GM06990 (cell line): Measurements from ENCODE around the gene RASD1.

ENCODE experiments used
- DNase-seq: peaks from one replicate; pipeline ENCODE4 v3.0.0-alpha.2; 2011; ENCODE audit not compliant: insufficient read length; ENCODE audit errors: extremely low read depth
- H3K27me3 ChIP-seq: replicated peaks from 2 replicates; pipeline ENCODE4 v1.6.0; 2011; ENCODE audit warnings: low read length; ENCODE audit not compliant: control insufficient read depth, insufficient read depth
- H3K36me3 ChIP-seq: 2 replicates; pipeline ENCODE4 v1.5.1; 2011; ENCODE audit warnings: low read length; ENCODE audit not compliant: control insufficient read depth, insufficient read depth
- H3K4me3 ChIP-seq: replicated peaks from 2 replicates; pipeline ENCODE4 v1.5.1; 2011; ENCODE audit warnings: low read depth, mild to moderate bottlenecking, control low read depth, low read length
- TF ChIP-seq, protein P1 (sequence below): IDR thresholded peaks from 2 replicates; pipeline ENCODE4 v1.5.1; 2011; ENCODE audit warnings: low read length, control low read depth, mild to moderate bottlenecking, inconsistent platforms; ENCODE audit not compliant: insufficient read depth, poor library complexity, severe bottlenecking

The RASD1 gene

GRCh38 chr17:17503566-17504130 is 7.5 kb upstream of the RASD1 start:
- Histone ChIP-seq H3K27me3 (no peaks in the 10 kb centered on the region; the same call in 1 of the 2 replicates), H3K4me3 (no peak overlapping the region), H3K36me3 (no peaks in the 10 kb centered on the region)
- no peak for DNase-seq
- TF ChIP-seq, protein P1, sequence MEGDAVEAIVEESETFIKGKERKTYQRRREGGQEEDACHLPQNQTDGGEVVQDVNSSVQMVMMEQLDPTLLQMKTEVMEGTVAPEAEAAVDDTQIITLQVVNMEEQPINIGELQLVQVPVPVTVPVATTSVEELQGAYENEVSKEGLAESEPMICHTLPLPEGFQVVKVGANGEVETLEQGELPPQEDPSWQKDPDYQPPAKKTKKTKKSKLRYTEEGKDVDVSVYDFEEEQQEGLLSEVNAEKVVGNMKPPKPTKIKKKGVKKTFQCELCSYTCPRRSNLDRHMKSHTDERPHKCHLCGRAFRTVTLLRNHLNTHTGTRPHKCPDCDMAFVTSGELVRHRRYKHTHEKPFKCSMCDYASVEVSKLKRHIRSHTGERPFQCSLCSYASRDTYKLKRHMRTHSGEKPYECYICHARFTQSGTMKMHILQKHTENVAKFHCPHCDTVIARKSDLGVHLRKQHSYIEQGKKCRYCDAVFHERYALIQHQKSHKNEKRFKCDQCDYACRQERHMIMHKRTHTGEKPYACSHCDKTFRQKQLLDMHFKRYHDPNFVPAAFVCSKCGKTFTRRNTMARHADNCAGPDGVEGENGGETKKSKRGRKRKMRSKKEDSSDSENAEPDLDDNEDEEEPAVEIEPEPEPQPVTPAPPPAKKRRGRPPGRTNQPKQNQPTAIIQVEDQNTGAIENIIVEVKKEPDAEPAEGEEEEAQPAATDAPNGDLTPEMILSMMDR: no peak

DNA sequence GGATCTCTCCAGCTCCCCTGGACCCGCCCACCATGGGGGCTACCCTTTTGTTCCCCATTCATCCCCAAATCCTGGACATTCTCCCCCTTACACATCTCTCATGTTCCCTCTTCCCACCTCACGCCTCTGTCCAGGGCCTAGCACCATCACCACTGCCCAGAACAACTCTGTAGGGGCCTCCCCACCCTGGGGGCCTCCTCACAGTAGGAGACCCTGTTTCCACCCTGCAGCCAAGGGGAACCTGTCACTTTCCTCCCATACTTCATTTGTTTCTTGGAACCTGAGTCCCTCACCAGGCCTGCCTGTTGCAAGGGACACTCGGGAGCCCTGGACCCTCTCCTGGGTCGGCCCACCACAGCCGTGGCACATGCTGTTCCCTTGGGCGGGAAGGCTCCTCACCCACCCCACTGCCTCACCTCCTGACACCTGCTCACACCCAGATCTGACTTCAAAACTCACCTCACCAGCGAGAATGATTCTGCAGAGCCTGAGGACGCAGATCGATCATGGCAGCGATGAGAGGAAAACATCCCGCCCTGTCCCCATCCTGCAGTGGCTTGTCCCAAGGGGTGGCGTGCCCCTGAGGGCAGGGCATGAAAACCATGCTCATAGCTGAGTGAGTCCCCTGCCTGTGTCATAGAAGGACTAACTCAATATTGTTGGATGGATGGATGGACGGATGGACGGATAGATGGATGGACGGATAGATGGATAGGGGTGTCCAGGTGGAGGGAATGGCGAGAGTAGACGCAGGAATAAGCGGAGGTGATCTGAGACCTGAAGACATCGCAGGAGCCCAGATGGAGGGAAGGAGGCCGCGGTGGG is 6.8 kb upstream of the RASD1 start:
- TF ChIP-seq, protein P1: no peak
- Histone ChIP-seq H3K27me3 (no peaks in the 10 kb centered on the region; the same call in 1 of the 2 replicates), H3K4me3 (no peak overlapping the region), H3K36me3 (no peaks in the 10 kb centered on the region)
- DNase-seq: no peak

GRCh38 chr17:17500999-17501605 is 4.9 kb upstream of the RASD1 start:
- H3K36me3 ChIP-seq: no peaks in the 10 kb centered on the region
- no peak overlapping the region for H3K4me3 ChIP-seq
- TF ChIP-seq, protein P1: no peak
- no peak for DNase-seq
- H3K27me3 ChIP-seq: no peaks in the 10 kb centered on the region; the same call in none of the 2 replicates

DNA sequence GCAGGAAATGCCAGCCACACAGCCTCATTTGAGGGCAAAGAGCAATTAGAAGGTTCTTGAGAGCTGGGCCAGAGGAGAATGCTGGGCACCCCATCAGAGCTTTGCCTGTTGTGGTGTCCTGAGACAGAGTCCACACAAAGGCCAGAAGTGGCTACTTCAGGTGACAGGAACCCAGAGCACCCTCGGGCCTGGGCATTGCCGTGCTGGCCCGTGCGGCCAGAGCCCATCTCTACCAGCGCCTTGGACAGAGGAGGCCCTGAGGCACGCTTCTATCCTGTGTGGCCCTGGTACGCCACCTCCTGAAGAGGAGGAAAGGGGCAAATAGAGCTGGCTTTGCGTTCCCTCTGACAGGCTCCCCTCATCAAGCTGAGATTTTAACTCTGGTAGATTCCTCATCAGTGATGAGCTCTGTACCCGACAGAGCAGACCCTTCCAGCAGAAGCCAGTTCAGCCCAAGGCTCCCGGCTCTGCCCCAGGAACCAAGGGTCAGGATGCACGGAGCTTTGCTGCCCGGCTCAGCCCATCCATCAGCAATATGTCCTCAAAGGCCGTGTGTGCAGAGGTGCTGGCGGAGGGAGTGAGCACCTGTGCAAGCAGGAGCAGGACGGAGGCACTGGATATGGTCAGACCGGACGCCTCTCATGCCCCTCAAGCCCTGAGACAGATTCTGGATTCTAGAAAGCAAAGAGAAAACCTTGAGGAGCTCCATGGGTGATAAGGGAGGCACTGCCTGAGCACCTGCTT is 3.4 kb upstream of the RASD1 start:
- no peaks in the 10 kb centered on the region; the same call in none of the 2 replicates for H3K27me3 ChIP-seq
- H3K36me3 ChIP-seq: no peaks in the 10 kb centered on the region
- TF ChIP-seq, protein P1: no peak
- DNase-seq: no peak
- H3K4me3 ChIP-seq: no peak overlapping the region

DNA sequence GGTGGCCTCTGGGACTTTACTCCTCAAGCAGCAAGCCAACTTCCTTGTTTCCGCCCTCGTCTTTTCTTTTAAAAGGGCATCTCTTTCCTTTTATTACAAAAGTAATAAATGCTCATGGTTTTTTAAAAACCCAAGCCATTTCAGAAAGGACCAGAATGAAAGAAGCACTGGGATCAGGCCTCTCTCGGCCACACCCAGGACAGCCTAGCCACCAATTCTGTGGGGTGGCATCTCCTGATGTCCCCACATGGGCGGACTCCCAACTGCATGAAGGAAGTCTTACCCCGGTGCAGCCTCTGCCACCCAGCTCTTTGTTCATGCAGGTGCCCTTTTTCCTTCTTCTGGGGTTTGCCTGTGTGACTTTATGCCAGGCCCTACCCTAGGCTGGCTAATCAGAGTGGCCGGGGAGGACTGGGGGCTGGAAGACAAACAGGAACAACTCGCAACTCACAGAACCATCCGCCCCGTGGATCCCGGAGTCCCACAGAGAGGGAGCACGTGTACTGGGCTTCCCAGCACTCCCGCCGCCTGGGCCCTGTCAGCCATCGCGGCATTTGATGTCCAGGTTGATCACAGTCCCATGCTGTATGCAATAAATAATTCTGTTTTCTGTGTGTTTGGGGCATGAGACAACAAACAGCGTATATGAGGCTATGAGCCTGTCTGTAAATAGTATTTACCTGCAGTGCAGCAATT is 2.6 kb upstream of the RASD1 start:
- H3K27me3 ChIP-seq: no peaks in the 10 kb centered on the region; the same call in none of the 2 replicates
- no peak for DNase-seq
- H3K4me3 ChIP-seq: no peak overlapping the region
- H3K36me3 ChIP-seq: no peaks in the 10 kb centered on the region
- TF ChIP-seq, protein P1: no peak
